A549 (cell line): Measurements from ENCODE around the gene WDR48.

Experiments used
- CHD2 ChIP-seq: fragments of 150-350 bp; IDR thresholded peaks from 2 replicates; pipeline ENCODE4 v1.6.1; 2014; ENCODE audit warnings: low read length; ENCODE audit not compliant: partially characterized antibody
- CTCF ChIP-seq: fragments of >200 bp; sonication (Bioruptor Twin); formaldehyde crosslinking; IDR thresholded peaks from 3 replicates; pipeline ENCODE4 v1.5.1; 2016

- TF ChIP-seq CHD2 (no peak), CTCF (no peak)
Observed at GRCh38 chr3:39112535-39112934, 60.7 kb downstream of the WDR48 start.
